ENCODE measurements around the gene IGFBP6. TPM values are rescaled to one million over a fixed set of nuclear protein-coding genes. Genes with fewer than 3 reads are reported as not detected.
"Not testable (repeated sequence)": the region's sequence is repeated elsewhere in the genome, so short reads cannot be mapped to it uniquely, and the experiment has no call there.

Gene IGFBP6
- polyA plus RNA-seq, 1 of the 3 experiments (the other 2 are of a cell fraction) = 570 TPM

DNA sequence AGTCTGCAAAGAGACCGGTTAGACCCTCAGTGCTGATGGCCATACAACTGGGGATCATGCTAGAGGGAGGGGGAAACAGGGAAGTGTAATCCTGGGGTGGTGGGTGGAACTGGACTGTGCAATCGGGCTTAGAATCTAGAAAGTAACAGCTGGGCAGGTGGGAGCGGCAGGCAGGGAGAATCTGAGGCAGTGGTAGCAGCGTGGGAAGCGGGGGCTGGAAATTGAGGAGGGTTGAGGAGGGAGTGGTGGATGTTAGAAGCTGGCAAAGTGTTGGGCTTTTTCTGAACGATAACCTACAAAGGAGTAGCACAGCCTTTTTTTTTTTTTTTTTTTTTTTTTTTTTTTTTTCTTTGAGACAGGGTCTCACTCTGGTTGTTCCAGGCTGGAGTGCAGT, 3.1 kb upstream of the IGFBP6 start (continued):
- TF ChIP-seq FOXJ3 (CRISPR knock-in tag; IDR thresholded peaks at IDR 0.05) = no peak
- no peak for TF ChIP-seq TCF12 (IDR thresholded peaks at IDR 0.05)
- TF ChIP-seq, protein P1, sequence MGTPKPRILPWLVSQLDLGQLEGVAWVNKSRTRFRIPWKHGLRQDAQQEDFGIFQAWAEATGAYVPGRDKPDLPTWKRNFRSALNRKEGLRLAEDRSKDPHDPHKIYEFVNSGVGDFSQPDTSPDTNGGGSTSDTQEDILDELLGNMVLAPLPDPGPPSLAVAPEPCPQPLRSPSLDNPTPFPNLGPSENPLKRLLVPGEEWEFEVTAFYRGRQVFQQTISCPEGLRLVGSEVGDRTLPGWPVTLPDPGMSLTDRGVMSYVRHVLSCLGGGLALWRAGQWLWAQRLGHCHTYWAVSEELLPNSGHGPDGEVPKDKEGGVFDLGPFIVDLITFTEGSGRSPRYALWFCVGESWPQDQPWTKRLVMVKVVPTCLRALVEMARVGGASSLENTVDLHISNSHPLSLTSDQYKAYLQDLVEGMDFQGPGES (IDR thresholded peaks at IDR 0.05; ENCODE audit: low read depth, low read length) = no peak
- TF ChIP-seq, protein P2, sequence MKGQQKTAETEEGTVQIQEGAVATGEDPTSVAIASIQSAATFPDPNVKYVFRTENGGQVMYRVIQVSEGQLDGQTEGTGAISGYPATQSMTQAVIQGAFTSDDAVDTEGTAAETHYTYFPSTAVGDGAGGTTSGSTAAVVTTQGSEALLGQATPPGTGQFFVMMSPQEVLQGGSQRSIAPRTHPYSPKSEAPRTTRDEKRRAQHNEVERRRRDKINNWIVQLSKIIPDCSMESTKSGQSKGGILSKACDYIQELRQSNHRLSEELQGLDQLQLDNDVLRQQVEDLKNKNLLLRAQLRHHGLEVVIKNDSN (IDR thresholded peaks at IDR 0.05; ENCODE audit: borderline replicate concordance, low read depth) = no peak
- TF ChIP-seq MEF2A (IDR thresholded peaks at IDR 0.05; ENCODE audit: borderline replicate concordance, low read depth) = no peak
- no peak for TF ChIP-seq GABPA (IDR thresholded peaks at IDR 0.05; ENCODE audit: low read depth)
- TF ChIP-seq, protein P3, sequence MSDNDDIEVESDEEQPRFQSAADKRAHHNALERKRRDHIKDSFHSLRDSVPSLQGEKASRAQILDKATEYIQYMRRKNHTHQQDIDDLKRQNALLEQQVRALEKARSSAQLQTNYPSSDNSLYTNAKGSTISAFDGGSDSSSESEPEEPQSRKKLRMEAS (IDR thresholded peaks at IDR 0.05; ENCODE audit: low read depth) = no peak
- no peak for TF ChIP-seq TAF1 (IDR thresholded peaks at IDR 0.05; ENCODE audit: borderline replicate concordance, low read depth, low read length)
- no peak for TF ChIP-seq RCOR1 (IDR thresholded peaks at IDR 0.05; ENCODE audit: low read length)

- H3K9me3 ChIP-seq; H3K79me2 ChIP-seq (ENCODE audit: insufficient read depth); H3K9me2 ChIP-seq; H3K9ac ChIP-seq; H4K20me1 ChIP-seq (ENCODE audit: insufficient read depth); DNase-seq; H2AFZ ChIP-seq (ENCODE audit: low read depth); H3K4me2 ChIP-seq; POLR2A ChIA-PET; H3K27ac ChIP-seq (ENCODE audit: low read depth in 2 of 2, low read length in 1 of 2); H3K4me3 ChIP-seq (ENCODE audit: low read depth in 2 of 2, low read length in 1 of 2); H3K27me3 ChIP-seq (ENCODE audit: insufficient read depth); H3K36me3 ChIP-seq (replicated peaks in 1 of 2; ENCODE audit: control insufficient read depth in 1 of 2, insufficient read depth in 2 of 2, low read length in 1 of 2): not testable (repeated sequence)
- peaks cover 24% of the 10 kb centered on the region for H3F3A ChIP-seq (replicated peaks; ENCODE audit: insufficient read depth)
- CTCF ChIA-PET = interaction anchor here (0.7 to 4.9 kb wide), 4 partner anchors 13 to 42 kb away, joined by 3 to 48 read pairs (median 6); no protein-coding TSS in a partner anchor
- H3K4me1 ChIP-seq (ENCODE audit: control insufficient read depth in 1 of 2, insufficient read depth in 2 of 2, low read depth in 1 of 2, low read length in 1 of 2) = peaks cover 10 to 25% of the 10 kb centered on the region in 2 experiments; a peak in 2 of 4 replicates
- 85% methylated on average over 5 of the region's 5 CpGs for WGBS (ENCODE audit: low lambda C conversion rate)
Measured at GRCh38 chr12:53094796-53095595, 2.5 kb upstream of the IGFBP6 start.

DNA sequence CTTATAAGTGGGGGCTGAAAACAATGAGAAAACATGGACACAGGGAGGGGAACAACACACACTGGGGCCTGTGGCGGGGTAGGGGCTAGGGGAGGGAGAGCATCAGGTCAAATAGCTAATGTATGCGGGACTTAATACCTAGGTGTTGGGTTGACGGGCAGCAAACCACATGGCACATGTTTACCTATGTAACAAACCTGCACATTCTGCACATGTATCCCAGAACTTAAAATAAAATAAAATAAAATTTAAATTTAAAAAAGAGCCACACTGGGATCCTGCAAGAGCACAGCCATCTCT, 1.9 kb upstream of the IGFBP6 start:
- 100% methylated on average over 3 of the region's 3 CpGs for WGBS (ENCODE audit: low lambda C conversion rate)
- H3K36me3 ChIP-seq (replicated peaks in 1 of 2; ENCODE audit: control insufficient read depth in 1 of 2, insufficient read depth in 2 of 2, low read length in 1 of 2); H3K27me3 ChIP-seq (ENCODE audit: insufficient read depth); H3K4me2 ChIP-seq; H2AFZ ChIP-seq (ENCODE audit: low read depth); H3K9me2 ChIP-seq; POLR2A ChIA-PET; H3K9me3 ChIP-seq; H4K20me1 ChIP-seq (ENCODE audit: insufficient read depth); H3K9ac ChIP-seq; H3K27ac ChIP-seq (ENCODE audit: low read depth in 2 of 2, low read length in 1 of 2); DNase-seq; H3K79me2 ChIP-seq (ENCODE audit: insufficient read depth); H3K4me3 ChIP-seq (ENCODE audit: low read depth in 2 of 2, low read length in 1 of 2): not testable (repeated sequence)
- peaks cover 28% of the 10 kb centered on the region for H3F3A ChIP-seq (replicated peaks; ENCODE audit: insufficient read depth)
- CTCF ChIA-PET = interaction anchor here (0.7 to 1.5 kb wide), 2 partner anchors 30 to 43 kb away, joined by 3 to 10 read pairs; no protein-coding TSS in a partner anchor
- H3K4me1 ChIP-seq (ENCODE audit: control insufficient read depth in 1 of 2, insufficient read depth in 2 of 2, low read depth in 1 of 2, low read length in 1 of 2) = peaks cover 10 to 25% of the 10 kb centered on the region in 2 experiments; a peak in 2 of 4 replicates

Data from SK-N-SH (cell line).